ENCODE data around the gene DNASE2B. TPM values are rescaled to one million over a fixed set of nuclear protein-coding genes. Genes with fewer than 3 reads are reported as not detected.

The DNASE2B gene
- polyA plus RNA-seq, 1 experiment, result not detected

DNA sequence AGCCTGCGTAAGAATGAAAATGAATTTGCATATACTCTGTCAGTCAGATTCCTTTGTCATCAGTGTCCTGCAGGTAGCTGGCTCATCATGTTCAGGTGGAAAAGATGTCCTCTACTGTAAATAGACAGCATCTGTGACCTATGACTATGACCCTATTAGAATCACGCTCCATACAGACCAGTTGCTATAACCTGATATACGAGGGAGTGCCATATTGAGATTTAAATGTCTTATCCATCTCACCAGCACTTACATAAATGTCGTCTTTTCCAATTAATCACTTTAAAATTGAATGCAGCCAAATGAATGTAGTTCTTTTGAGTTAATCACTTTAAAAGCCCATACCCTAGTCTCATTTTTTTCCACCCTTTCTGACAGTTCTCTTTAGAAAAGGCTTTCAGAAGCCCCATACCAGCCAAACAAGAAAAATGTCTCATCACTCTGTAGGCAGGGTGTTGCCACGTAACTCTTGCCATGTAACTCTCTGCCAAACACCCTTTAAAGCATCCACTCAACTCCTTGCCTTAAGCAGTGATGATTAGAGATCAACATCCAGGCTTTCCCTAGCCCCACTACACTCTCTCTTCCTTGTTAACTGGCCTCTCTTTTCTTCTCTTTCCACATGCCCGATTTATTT lies 26.3 kb downstream of the DNASE2B start:
- Histone ChIP-seq H3K27me3 (ENCODE audit: control insufficient read depth, insufficient read depth, low read length) (no peaks in the 10 kb centered on the region), H3K4me3 (ENCODE audit: low read depth, low read length) (no peak overlapping the region), H3K36me3 (ENCODE audit: control insufficient read depth, insufficient read depth, low read length) (no peaks in the 10 kb centered on the region)
- no peak for DNase-seq (ENCODE audit: low read depth)
- ChIA-PET POLR2A (no interaction called here), CTCF (interaction anchor here (0.7 kb wide), 1 partner anchor 425 kb away, joined by 3 read pairs; the partner anchor contains the start of gene TTLL7)
- TF ChIP-seq, protein P1, sequence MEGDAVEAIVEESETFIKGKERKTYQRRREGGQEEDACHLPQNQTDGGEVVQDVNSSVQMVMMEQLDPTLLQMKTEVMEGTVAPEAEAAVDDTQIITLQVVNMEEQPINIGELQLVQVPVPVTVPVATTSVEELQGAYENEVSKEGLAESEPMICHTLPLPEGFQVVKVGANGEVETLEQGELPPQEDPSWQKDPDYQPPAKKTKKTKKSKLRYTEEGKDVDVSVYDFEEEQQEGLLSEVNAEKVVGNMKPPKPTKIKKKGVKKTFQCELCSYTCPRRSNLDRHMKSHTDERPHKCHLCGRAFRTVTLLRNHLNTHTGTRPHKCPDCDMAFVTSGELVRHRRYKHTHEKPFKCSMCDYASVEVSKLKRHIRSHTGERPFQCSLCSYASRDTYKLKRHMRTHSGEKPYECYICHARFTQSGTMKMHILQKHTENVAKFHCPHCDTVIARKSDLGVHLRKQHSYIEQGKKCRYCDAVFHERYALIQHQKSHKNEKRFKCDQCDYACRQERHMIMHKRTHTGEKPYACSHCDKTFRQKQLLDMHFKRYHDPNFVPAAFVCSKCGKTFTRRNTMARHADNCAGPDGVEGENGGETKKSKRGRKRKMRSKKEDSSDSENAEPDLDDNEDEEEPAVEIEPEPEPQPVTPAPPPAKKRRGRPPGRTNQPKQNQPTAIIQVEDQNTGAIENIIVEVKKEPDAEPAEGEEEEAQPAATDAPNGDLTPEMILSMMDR (IDR thresholded peaks at IDR 0.05; ENCODE audit: insufficient read depth, low read depth, low read length), result no peak

DNA sequence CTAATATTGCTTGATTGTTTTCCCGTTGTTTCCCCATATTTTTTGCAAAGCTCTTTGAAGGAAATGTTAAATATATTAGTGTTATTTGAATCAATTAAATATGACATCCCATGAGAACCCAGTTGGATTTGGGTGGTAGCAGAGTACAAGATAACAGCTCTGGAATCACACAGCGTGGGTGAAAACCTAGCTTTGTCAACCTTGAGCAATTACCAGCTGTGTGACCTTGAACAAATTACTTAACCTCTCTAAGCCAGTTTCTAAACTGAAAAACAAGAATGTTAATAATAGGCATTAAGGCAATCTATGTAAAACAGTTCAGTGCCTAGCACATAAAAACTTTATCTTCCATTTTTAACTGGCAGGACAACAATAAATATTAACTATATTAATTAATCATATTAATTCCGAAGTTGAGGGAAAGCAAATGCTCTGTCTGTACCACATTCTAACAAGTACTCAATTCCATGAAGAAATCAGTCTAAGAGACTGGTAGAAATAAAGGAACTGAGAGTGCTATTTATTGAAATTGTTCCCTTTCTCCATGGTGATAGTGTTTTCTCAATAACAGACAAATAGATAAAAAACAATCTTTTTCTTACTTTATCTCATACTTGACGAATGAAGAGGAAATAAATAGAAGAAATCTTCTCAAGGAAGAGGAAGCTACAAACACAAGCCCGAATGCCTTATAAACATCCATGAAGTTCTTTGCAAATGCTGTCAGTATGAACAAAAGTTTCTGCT lies 27.0 kb downstream of the DNASE2B start:
- no peak overlapping the region for H3K4me3 ChIP-seq (ENCODE audit: low read depth, low read length)
- POLR2A ChIA-PET, result no interaction called here
- DNase-seq (ENCODE audit: low read depth), result no peak
- no peaks in the 10 kb centered on the region for H3K36me3 ChIP-seq (ENCODE audit: control insufficient read depth, insufficient read depth, low read length)
- CTCF ChIA-PET, result interaction anchor here (0.7 kb wide), 1 partner anchor 426 kb away, joined by 3 read pairs; the partner anchor contains the start of gene TTLL7
- TF ChIP-seq, protein P1 (IDR thresholded peaks at IDR 0.05; ENCODE audit: insufficient read depth, low read depth, low read length), result no peak
- H3K27me3 ChIP-seq (ENCODE audit: control insufficient read depth, insufficient read depth, low read length), result no peaks in the 10 kb centered on the region

DNA sequence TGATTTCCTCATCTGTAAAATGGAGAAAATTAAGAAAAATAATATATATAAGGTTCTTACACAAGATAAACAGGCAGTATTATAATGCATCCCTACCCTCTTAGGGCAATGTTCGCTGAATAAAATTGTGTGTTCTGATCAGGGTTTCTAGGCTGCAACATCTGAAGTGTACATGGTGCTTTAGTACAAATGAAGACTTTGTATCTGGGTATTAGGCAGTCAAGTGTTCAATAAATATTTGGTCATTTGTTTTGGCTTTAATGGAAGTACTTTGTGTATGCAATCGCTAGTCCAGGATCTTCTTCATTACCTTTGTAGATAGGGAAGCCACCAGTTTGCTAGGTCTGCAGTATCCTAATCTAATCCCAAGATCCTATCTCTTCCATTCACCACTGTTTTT lies 28.1 kb downstream of the DNASE2B start:
- CTCF ChIA-PET, result interaction anchor here (1.4 kb wide), 1 partner anchor 23 kb away, joined by 3 read pairs; no protein-coding TSS in a partner anchor

DNA sequence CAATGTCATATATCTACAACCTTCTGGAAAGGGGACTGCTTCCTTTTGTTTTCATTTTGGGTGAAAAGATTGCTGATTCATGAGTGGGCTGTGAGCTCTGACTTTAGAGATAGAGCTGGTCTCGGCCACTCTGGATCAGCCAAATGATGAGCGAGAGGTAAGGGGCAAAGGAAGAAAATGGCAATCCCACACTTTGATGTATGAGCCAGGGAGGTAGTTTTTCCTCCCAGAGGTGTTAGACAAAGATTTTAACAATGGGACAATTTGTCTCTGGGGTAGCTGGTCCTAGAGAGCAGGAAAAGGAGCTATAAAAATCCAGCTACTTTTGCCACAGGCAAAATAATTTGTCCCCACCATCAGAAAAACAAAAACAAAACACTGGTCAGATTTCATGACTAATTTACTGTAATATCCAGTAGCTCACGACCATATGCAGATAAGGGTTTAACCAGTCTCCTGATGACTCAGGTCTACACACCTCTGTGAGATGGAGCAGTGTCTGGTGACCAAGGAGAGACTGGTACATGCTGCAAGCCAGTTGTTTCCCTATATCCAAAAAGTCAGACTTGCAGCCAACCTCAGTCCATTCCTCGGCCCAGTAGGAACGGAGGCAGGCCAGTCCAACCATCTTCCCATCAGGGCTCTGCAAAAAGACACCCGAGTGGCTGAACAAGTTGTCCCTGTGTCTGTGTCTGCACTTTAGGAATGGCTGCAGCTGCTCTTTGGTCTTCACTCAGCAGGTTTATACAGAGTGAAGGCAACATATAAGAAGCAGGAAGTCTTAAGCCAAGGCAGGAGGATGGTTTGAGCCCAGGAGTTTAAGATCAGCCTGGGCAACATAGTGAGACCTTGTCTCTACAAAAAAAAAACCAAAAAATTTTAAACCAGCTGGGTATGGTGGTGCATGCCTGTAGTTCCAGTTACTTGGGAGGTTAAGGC lies 29.2 kb downstream of the DNASE2B start:
- TF ChIP-seq, protein P1 (IDR thresholded peaks at IDR 0.05; ENCODE audit: insufficient read depth, low read depth, low read length), result no peak
- no peaks in the 10 kb centered on the region for H3K27me3 ChIP-seq (ENCODE audit: control insufficient read depth, insufficient read depth, low read length)
- DNase-seq (ENCODE audit: low read depth), result no peak

More for the DNA sequence above, 28.1 kb downstream of the DNASE2B start:
- no peak for DNase-seq (ENCODE audit: low read depth)
- Histone ChIP-seq H3K36me3 (ENCODE audit: control insufficient read depth, insufficient read depth, low read length) (no peaks in the 10 kb centered on the region), H3K4me3 (ENCODE audit: low read depth, low read length) (no peak overlapping the region), H3K27me3 (ENCODE audit: control insufficient read depth, insufficient read depth, low read length) (no peaks in the 10 kb centered on the region)
- POLR2A ChIA-PET, result no interaction called here
- TF ChIP-seq, protein P1 (IDR thresholded peaks at IDR 0.05; ENCODE audit: insufficient read depth, low read depth, low read length), result no peak

More for the DNA sequence above, 29.2 kb downstream of the DNASE2B start:
- ChIA-PET CTCF (interaction anchor here (0.7 to 1.4 kb wide), 2 partner anchors 25 to 142 kb away, joined by 3 read pairs; no protein-coding TSS in a partner anchor), POLR2A (no interaction called here)
- no peak overlapping the region for H3K4me3 ChIP-seq (ENCODE audit: low read depth, low read length)
- H3K36me3 ChIP-seq (ENCODE audit: control insufficient read depth, insufficient read depth, low read length), result no peaks in the 10 kb centered on the region

Data from BJ (cell line).